PFSK-1 (cell line): ENCODE results near the gene PARG.

Source experiments
- FOXP2 ChIP-seq: optimal IDR thresholded peaks from 2 replicates; pipeline ENCODE3; 2011; ENCODE audit warnings: borderline replicate concordance, control low read depth, inconsistent platforms; ENCODE audit not compliant: insufficient read depth; ENCODE audit errors: extremely low read length, extremely low read depth
- POLR2AphosphoS5 ChIP-seq: IDR thresholded peaks from 2 replicates; pipeline ENCODE4 v1.6.1; 2012; ENCODE audit warnings: low read depth, mild to moderate bottlenecking, control low read depth, low read length, moderate library complexity
- SIN3A ChIP-seq: IDR thresholded peaks from 2 replicates; pipeline ENCODE4 v1.6.1; 2012; ENCODE audit warnings: mild to moderate bottlenecking, low read length, moderate library complexity, borderline replicate concordance; ENCODE audit not compliant: insufficient read depth
- TAF1 ChIP-seq: IDR thresholded peaks from 2 replicates; pipeline ENCODE4 v1.6.1; 2012; ENCODE audit warnings: low read length, control low read depth, borderline replicate concordance; ENCODE audit not compliant: insufficient read depth
- TF ChIP-seq, protein P1 (sequence below), 2 experiments: IDR thresholded peaks; 2 replicates each; pipeline versions ENCODE4 v1.6.1 to v1.8.0; 2011 to 2012; ENCODE audit warnings: low read depth in 2 of 2, low read length in 2 of 2, control low read depth in 1 of 2, inconsistent platforms in 1 of 2, mild to moderate bottlenecking in 1 of 2, moderate library complexity in 1 of 2; ENCODE audit not compliant: insufficient read depth in 1 of 2

Gene PARG

DNA sequence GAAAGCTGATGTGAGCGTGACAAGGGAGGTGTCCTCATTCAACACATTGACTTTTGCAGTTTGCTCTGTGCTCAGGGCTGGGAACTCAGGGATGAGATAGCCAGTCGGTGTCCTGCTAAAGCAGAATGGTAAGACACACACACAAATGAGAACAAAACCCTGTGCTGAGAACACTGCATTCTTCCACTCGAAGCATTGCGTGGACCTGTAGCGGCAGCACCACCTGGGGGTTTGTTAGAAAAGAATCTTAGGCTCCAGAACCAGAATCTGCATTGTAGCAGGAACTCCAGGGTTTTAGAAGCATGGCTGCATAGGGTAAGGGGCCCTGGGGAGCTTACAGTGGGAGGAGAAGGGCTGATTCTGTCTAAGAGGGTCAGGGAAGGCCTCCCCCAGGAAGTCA, 158.2 kb downstream of the PARG start:
- TF ChIP-seq SIN3A (no peak), FOXP2 (no peak), TAF1 (no peak)
- TF ChIP-seq, protein P1, sequence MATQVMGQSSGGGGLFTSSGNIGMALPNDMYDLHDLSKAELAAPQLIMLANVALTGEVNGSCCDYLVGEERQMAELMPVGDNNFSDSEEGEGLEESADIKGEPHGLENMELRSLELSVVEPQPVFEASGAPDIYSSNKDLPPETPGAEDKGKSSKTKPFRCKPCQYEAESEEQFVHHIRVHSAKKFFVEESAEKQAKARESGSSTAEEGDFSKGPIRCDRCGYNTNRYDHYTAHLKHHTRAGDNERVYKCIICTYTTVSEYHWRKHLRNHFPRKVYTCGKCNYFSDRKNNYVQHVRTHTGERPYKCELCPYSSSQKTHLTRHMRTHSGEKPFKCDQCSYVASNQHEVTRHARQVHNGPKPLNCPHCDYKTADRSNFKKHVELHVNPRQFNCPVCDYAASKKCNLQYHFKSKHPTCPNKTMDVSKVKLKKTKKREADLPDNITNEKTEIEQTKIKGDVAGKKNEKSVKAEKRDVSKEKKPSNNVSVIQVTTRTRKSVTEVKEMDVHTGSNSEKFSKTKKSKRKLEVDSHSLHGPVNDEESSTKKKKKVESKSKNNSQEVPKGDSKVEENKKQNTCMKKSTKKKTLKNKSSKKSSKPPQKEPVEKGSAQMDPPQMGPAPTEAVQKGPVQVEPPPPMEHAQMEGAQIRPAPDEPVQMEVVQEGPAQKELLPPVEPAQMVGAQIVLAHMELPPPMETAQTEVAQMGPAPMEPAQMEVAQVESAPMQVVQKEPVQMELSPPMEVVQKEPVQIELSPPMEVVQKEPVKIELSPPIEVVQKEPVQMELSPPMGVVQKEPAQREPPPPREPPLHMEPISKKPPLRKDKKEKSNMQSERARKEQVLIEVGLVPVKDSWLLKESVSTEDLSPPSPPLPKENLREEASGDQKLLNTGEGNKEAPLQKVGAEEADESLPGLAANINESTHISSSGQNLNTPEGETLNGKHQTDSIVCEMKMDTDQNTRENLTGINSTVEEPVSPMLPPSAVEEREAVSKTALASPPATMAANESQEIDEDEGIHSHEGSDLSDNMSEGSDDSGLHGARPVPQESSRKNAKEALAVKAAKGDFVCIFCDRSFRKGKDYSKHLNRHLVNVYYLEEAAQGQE (IDR thresholded peaks at IDR 0.05; ENCODE audit: insufficient read depth in 1 of 2, low read depth in 2 of 2, low read length in 2 of 2), result no peak

DNA sequence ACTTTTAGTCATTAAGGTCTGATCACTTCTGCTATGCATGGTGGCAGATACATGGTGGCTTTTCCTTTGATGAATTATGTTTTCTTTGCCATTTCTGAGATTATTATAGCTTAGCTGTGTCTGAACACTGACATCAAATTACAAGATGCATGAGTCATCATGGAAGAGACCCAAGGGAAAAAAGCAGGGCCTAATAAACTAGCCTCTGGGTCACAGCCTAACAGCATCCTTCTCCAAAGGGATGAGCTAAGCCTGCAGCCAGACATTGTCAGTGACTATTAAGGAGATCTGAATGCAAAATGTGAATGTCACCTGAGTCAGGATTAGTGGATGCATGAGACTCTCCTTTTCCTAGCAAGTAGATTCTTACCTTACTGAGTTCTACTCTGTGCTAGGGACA, 160.6 kb downstream of the PARG start:
- no peak for TF ChIP-seq FOXP2
- no peak for TF ChIP-seq POLR2AphosphoS5
- no peak for TF ChIP-seq TAF1
- TF ChIP-seq SIN3A, result no peak
- TF ChIP-seq, protein P1 (IDR thresholded peaks at IDR 0.05; ENCODE audit: insufficient read depth in 1 of 2, low read depth in 2 of 2, low read length in 2 of 2), result no peak

DNA sequence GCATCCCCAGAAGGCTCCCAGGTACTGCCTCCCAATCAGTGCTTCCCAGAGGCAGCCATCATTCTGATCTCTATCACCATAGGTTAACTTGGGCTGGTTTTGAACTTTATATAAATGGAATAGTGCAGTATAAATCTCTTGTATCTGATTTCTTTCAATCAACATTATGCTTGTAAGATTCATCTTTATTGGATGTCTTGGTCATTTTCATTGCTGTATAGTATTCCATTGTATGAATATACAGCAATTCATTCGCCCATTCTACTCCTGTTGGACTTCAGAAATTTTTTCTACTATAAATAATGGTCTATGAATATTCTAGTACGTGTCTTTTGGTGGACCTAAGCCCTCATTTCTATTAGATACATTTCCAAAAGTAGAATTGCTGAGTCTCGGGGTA, 163.6 kb downstream of the PARG start:
- TF ChIP-seq FOXP2 (no peak), POLR2AphosphoS5 (no peak), SIN3A (no peak), TAF1 (no peak)
- TF ChIP-seq, protein P1 (IDR thresholded peaks at IDR 0.05; ENCODE audit: insufficient read depth in 1 of 2, low read depth in 2 of 2, low read length in 2 of 2), result no peak

DNA sequence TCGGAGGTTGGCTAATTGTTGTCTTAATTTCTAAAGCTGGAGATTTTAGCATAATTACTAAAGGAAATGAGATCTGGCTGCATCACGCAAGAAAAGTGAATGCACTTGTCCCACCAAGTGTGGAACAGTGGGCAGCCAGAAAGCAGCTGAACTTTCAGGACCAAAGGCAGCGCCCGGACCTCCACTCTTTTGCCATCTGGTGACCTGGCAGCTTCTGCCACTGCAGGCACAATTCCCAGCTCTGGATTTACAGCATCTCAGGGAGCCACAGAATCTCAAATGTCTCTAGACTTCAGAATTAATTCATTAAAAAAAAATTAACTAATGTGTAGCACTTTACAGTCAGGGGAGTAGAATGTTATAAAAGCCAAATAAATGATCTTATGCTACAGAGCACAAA, 165.0 kb downstream of the PARG start:
- TF ChIP-seq SIN3A, result no peak

DNA sequence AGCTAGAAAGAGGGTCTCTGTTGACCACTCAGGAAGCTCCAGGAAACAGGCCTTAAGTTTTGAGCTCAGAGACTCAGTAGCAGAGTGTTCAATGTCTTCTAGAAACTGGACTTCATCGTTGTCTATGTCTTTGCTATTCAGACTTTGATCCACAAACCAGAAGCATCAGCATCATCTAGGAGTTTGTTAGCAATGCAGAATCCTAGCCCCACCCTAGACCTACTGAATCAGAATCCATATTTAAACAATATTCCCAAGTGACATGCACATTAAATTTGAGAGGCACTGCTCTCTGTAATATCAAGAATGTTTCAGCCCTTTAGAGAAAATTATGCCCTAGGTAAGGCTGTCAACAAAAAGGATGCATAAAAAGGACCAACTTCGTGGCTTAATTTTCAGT, 166.8 kb downstream of the PARG start:
- TF ChIP-seq TAF1 (no peak), SIN3A (no peak), FOXP2 (no peak), POLR2AphosphoS5 (no peak)
- TF ChIP-seq, protein P1 (IDR thresholded peaks at IDR 0.05; ENCODE audit: insufficient read depth in 1 of 2, low read depth in 2 of 2, low read length in 2 of 2), result no peak
